Fibroblast of lung (primary cell): ENCODE measurements around the gene AKAP3. TPM values are rescaled to one million over a fixed set of nuclear protein-coding genes. Genes with fewer than 3 reads are reported as not detected.

Experiments
- DNase-seq, 2 donors: peaks; one replicate each; pipeline versions ENCODE4 v3.0.0 to v3.0.0-alpha.2; 2010; ENCODE audit warnings: low read depth in 2 of 2
- H2AFZ ChIP-seq: 2 replicates; pipeline ENCODE4 v1.5.1; 2012; ENCODE audit warnings: low read length, control low read depth, inconsistent platforms
- H3K27ac ChIP-seq: 2 replicates; pipeline ENCODE4 v1.5.1; 2011; ENCODE audit warnings: low read length, control low read depth; ENCODE audit not compliant: insufficient read depth
- H3K27me3 ChIP-seq: 2 replicates; pipeline ENCODE4 v1.5.1; 2011; ENCODE audit warnings: mild to moderate bottlenecking, low read length; ENCODE audit not compliant: control insufficient read depth, insufficient read depth
- H3K36me3 ChIP-seq: 2 replicates; pipeline ENCODE4 v1.5.1; 2011; ENCODE audit warnings: low read length; ENCODE audit not compliant: control insufficient read depth, insufficient read depth
- H3K4me1 ChIP-seq: 2 replicates; pipeline ENCODE4 v1.5.1; 2011; ENCODE audit warnings: low read length; ENCODE audit not compliant: control insufficient read depth, insufficient read depth; ENCODE audit errors: extremely low read depth
- H3K4me2 ChIP-seq: 2 replicates; pipeline ENCODE4 v1.5.1; 2011; ENCODE audit warnings: low read length, control low read depth; ENCODE audit not compliant: insufficient read depth; ENCODE audit errors: extremely low read depth
- H3K4me3 ChIP-seq, 4 experiments: fragments of 200-600 bp in 1 of 4; sonication (generic) in 1 of 4; replicated peaks in 1 of 4; 2 replicates each; pipeline ENCODE4 v1.5.1; 2011 to 2016; ENCODE audit warnings: low read length in 4 of 4, low read depth in 3 of 4, mild to moderate bottlenecking in 3 of 4, control low read depth in 2 of 4, inconsistent platforms in 1 of 4, mixed read lengths in 1 of 4; ENCODE audit not compliant: insufficient read depth in 1 of 4; ENCODE audit errors: control extremely low read depth in 1 of 4
- H3K79me2 ChIP-seq: 2 replicates; pipeline ENCODE4 v1.5.1; 2012; ENCODE audit warnings: mild to moderate bottlenecking, low read length, inconsistent platforms; ENCODE audit not compliant: control insufficient read depth, insufficient read depth
- H3K9ac ChIP-seq: 2 replicates; pipeline ENCODE4 v1.5.1; 2011; ENCODE audit warnings: mild to moderate bottlenecking, low read length, control low read depth; ENCODE audit not compliant: insufficient read depth
- H3K9me3 ChIP-seq: 2 replicates; pipeline ENCODE4 v1.5.1; 2012; ENCODE audit warnings: low read depth, low read length; ENCODE audit not compliant: control insufficient read depth, insufficient read depth
- H4K20me1 ChIP-seq: 2 replicates; pipeline ENCODE4 v1.5.1; 2011; ENCODE audit warnings: low read length; ENCODE audit not compliant: control insufficient read depth, insufficient read depth; ENCODE audit errors: extremely low read depth
- CTCF ChIP-seq, 2 donors: IDR thresholded peaks in 1 of 2; conservative IDR thresholded peaks in 1 of 2; 1 replicate in 1 of 2; 2 replicates in 1 of 2; pipeline ENCODE4 v1.5.1; 2011 to 2012; ENCODE audit warnings: low read length in 2 of 2, control low read depth in 1 of 2, inconsistent platforms in 1 of 2, low read depth in 1 of 2, mild to moderate bottlenecking in 1 of 2
- EZH2 ChIP-seq: IDR thresholded peaks from 2 replicates; pipeline ENCODE4 v1.5.1; 2012; ENCODE audit warnings: low read length, control low read depth, mild to moderate bottlenecking; ENCODE audit errors: missing control alignments
- polyA plus RNA-seq, 2 donors: library from polyadenylated mRNA; depleted of rRNA in 1 of 2; stranded (reverse) in 1 of 2; unstranded in 1 of 2; fragments of >200 nt; gene quantifications; 2 replicates each; pipeline ENCODE4 v1.2.1, GENCODE V29; 2011 to 2012; ENCODE audit warnings: missing spikeins in 1 of 2
- total RNA-seq: library from RNA; depleted of rRNA; stranded (reverse); fragments of >200 nt; gene quantifications from 2 replicates; pipeline ENCODE4 v1.2.1, GENCODE V29; 2014

Gene AKAP3
- total and polyA plus RNA-seq, 2 donors (not counting 1 experiment from before 2014, with no cell fraction given): 1.1 to 2.8 TPM

- TF ChIP-seq CTCF (conservative IDR thresholded peaks at IDR 0.05 in 1 of 2, IDR thresholded peaks at IDR 0.05 in 1 of 2; ENCODE audit: low read depth in 1 of 2, low read length in 2 of 2) (no peak), EZH2 (no peak)
- Histone ChIP-seq H3K4me2 (peak overlapping the region; percentile 96), H3K9me3 (no peaks in the 10 kb centered on the region), H3K27me3 (no peaks in the 10 kb centered on the region), H3K27ac (peak overlapping the region; percentile 77), H3K9ac (peak overlapping the region; percentile 84), H2AFZ (peak overlapping the region; percentile 97), H3K79me2 (peaks cover 35% of the 10 kb centered on the region), H3K4me1 (peaks cover 5% of the 10 kb centered on the region), H3K4me3 (peak overlapping the region; percentile 88 to 97 (median 90)), H3K36me3 (no peaks in the 10 kb centered on the region), H4K20me1 (no peaks in the 10 kb centered on the region)
- DNase-seq: no peak
Measured at GRCh38 chr12:4649358-4649661, 459 bp upstream of the AKAP3 start.

GRCh38 chr12:4648104-4648500 is 749 bp downstream of the AKAP3 start:
- Histone ChIP-seq H2AFZ (peak overlapping the region; percentile 97), H3K4me3 (peak overlapping the region; percentile 88 to 97 (median 90)), H3K27ac (peak overlapping the region; percentile 77), H3K9ac (peak overlapping the region; percentile 84), H4K20me1 (no peaks in the 10 kb centered on the region), H3K4me1 (peaks cover 5% of the 10 kb centered on the region), H3K79me2 (peaks cover 30% of the 10 kb centered on the region), H3K36me3 (no peaks in the 10 kb centered on the region), H3K27me3 (no peaks in the 10 kb centered on the region), H3K4me2 (peak overlapping the region; percentile 93), H3K9me3 (no peaks in the 10 kb centered on the region)
- DNase-seq: peak; percentile 9 to 13
- no peak for TF ChIP-seq CTCF (conservative IDR thresholded peaks at IDR 0.05 in 1 of 2, IDR thresholded peaks at IDR 0.05 in 1 of 2; ENCODE audit: low read depth in 1 of 2, low read length in 2 of 2)
- no peak for TF ChIP-seq EZH2

GRCh38 chr12:4645023-4645422 is 3.8 kb downstream of the AKAP3 start:
- no peak overlapping the region for H3K4me2 ChIP-seq
- H3K9ac ChIP-seq: no peak overlapping the region
- H3K79me2 ChIP-seq: peaks cover 10% of the 10 kb centered on the region
- H3K9me3 ChIP-seq: no peaks in the 10 kb centered on the region
- no peak for DNase-seq
- H3K27ac ChIP-seq: no peak overlapping the region
- H3K4me1 ChIP-seq: peaks cover 2% of the 10 kb centered on the region
- H4K20me1 ChIP-seq: no peaks in the 10 kb centered on the region
- H3K36me3 ChIP-seq: no peaks in the 10 kb centered on the region
- no peaks in the 10 kb centered on the region for H3K27me3 ChIP-seq
- TF ChIP-seq EZH2: no peak
- no peak for TF ChIP-seq CTCF (conservative IDR thresholded peaks at IDR 0.05 in 1 of 2, IDR thresholded peaks at IDR 0.05 in 1 of 2; ENCODE audit: low read depth in 1 of 2, low read length in 2 of 2)
- no peak overlapping the region for H2AFZ ChIP-seq
- H3K4me3 ChIP-seq: no peak overlapping the region
